Activated T-cell treated with anti-CD3 and anti-CD28 coated beads for 1 hour (primary cell): ENCODE data around the gene DYNC2I2.

Source experiments
- DNase-seq: peaks from one replicate; pipeline ENCODE4 v3.0.0-alpha.2; 2020; ENCODE audit warnings: low read depth

The DYNC2I2 gene

GRCh38 chr9:128636024-128636390, 20.6 kb downstream of the DYNC2I2 start:
- no peak for DNase-seq

GRCh38 chr9:128635266-128636023, 21.2 kb downstream of the DYNC2I2 start:
- no peak for DNase-seq

DNA sequence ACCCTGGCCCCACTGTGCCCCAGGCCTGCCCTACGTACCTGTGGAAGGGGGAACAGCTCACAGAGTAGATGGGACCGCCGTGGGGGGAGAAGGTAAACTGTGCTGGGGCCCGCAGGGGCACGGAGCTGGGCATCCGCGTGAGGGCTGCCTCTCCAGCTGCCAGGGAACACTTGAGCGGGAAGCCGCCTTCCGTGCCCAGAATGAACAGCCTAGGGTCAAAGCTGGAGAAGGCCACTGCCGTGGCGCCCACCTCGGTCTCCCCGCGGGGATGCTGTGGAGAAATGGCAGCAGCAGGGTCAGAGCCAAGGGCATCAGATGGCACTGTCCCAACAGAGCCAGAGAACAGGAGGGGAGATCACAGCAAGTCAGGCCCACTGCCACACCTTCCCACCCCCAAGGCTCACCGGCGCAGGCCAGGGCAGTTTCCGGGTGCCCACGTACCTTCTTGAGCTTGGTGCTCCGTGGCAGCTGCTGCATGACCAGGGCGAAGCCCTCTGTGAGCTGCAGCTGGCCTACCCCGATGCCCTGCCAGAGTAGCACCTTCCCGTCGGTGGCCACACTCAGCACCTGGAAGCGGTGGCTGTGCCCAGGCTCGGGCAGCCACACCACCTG, 21.9 kb downstream of the DYNC2I2 start:
- DNase-seq: no peak

DNA sequence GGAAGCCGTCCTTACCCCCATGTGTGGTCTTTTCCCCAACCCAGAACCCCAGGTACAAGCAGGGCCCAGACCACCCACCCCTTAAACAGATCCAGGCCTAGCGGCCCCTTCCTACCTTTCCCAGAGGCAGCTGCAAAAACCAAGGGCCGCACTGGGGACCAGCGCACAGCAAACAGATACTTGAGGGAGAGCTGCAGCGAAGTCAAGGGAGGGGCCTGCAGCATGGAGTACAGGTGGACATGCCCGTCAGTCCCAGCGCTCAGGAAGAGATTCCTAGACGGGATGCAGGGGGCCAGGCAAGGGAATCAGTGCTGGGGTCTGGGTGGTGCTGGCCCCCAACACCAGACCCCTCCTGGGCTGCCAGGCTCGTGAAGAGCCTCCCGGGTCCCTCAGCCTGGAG, 22.5 kb downstream of the DYNC2I2 start:
- DNase-seq: no peak

GRCh38 chr9:128633601-128634000, 23.0 kb downstream of the DYNC2I2 start:
- DNase-seq: no peak

DNA sequence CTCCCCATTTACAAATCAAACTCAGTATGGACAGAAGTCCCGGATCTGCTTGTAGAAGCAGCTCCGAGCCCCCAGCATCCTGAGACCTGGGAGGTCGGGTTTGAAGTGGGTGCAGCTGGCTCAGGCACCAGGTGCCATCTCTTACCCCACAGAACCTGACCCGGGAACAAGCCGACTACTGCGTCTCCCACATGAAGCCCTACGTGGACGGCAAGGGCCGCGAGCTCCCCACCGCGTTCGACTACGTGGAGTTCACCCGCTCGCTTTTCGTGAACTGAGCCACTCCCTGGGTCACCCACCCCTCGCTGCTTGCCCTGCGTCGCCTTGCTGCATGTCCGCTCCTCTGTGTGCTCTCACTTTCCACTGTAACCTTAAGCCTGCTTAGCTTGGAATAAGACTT, 23.6 kb downstream of the DYNC2I2 start:
- DNase-seq: no peak

- no peak for DNase-seq
These were observed 24.2 kb downstream of the DYNC2I2 start for GRCh38 chr9:128632486-128632885.

- no peak for DNase-seq
These were observed 24.6 kb downstream of the DYNC2I2 start for GRCh38 chr9:128632066-128632465.

GRCh38 chr9:128631636-128632035, 25.0 kb downstream of the DYNC2I2 start:
- DNase-seq: no peak

- DNase-seq: no peak
These were observed 26.6 kb downstream of the DYNC2I2 start for GRCh38 chr9:128629852-128630545.

- DNase-seq: no peak
These were observed 27.5 kb downstream of the DYNC2I2 start for GRCh38 chr9:128629136-128629535.

- no peak for DNase-seq
These were observed 28.1 kb downstream of the DYNC2I2 start for GRCh38 chr9:128628471-128629048.

DNA sequence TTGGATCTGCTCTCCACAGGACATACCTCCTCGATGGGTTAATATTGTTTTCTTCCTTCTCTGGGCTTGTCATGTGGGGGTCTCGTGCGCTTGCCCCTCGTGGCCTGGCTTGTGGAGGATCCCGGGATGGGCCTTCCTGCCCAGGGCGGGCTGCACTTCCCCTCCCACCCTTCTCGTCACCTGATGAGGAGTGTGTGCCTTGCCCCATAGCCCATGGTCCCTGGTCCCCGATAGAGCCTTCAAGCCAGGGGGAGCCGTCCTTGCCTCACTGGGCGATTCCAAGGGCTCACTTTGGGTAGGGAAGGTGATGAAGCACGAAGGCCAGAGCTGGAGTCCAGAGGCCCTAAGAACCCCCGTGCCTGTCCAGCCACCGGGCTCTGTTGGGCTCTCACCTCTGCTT, 28.7 kb downstream of the DYNC2I2 start:
- no peak for DNase-seq

- no peak for DNase-seq
These were observed 29.4 kb downstream of the DYNC2I2 start for GRCh38 chr9:128627127-128627715.

DNA sequence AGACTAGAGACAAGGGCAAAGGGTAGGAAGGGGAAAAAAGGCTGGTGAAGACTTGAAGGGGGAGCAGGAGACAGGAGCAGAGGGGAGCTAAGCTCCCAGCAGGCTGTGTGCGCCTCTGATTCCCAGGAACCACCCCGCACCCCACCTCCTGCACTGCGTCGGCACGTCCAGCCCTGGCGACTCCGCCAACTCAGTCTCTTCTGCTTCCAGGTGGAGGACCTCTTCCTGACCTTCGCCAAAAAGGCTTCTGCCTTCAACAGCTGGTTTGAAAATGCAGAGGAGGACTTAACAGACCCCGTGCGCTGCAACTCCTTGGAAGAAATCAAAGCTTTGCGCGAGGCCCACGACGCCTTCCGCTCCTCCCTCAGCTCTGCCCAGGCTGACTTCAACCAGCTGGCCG, 30.5 kb downstream of the DYNC2I2 start:
- DNase-seq: no peak

DNA sequence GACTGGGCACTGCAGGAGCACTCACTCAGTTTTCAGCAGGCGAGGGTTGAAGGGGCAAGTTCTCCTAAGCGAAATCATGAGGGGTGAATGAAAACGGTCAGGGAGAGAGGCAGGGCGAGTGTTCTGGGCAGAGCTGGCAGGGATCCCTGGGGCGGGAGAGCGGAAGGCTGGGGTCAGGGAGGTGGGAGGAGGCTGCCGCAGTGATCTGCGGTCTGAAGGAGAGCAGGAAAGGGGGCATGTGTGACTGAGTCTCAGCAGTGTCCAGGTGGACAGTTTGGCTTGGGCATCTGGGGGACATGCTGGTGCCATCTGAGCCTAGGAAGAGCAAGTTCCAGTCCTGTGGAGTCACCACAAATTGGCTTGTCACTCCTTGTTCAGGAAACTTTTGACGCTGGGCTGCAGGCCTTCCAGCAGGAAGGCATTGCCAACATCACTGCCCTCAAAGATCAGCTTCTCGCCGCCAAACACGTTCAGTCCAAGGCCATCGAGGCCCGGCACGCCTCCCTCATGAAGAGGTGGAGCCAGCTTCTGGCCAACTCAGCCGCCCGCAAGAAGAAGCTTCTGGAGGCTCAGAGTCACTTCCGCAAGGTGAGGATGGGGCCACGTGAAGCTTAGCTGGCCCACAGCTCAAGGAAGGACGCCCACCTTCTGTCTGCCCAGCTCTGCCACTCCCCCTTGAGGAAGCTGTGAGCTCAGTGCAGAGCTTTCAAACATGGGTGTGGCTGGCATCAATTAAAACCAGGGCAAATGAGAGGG, 31.1 kb downstream of the DYNC2I2 start:
- DNase-seq: no peak

DNA sequence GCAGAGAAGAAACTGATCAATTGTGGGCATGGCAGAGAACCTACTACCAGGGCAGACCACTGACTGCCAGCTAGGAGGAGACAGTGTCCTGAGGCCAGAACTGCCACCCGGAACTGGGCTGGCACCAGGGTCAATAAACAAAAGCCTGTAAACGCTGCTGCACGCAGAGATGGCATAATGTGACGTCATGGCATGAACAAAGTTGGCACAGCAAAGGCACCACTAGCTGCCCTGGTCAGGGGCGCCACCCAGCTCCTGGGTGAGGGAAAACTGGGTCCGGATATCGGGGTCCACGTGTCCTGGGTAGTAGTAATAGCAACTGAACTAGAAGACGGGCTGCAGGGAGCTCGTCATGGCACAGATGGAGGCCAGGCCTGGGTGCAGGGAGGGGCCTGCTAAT, 32.1 kb downstream of the DYNC2I2 start:
- no peak for DNase-seq

GRCh38 chr9:128621730-128622455, 34.8 kb downstream of the DYNC2I2 start:
- no peak for DNase-seq

DNA sequence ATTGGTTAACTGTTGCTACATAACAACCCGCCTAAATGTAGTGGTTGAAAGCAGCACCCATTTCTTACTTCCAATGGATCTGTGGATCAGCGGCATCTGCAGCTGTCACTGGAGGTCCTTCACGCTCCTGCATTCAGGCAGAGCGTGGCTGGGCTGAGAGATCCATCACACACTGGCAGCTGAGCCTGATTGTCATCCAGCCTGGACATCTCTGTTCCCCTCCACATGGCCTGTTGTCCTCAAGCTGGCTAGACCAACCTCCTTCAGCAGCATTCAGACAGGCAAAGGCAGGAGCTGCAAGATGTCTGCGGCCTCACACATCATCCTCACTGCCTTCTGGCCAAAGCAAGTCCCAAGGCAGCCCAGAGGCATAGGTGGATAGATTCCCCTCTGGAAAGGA, 36.9 kb downstream of the DYNC2I2 start:
- DNase-seq: no peak

DNA sequence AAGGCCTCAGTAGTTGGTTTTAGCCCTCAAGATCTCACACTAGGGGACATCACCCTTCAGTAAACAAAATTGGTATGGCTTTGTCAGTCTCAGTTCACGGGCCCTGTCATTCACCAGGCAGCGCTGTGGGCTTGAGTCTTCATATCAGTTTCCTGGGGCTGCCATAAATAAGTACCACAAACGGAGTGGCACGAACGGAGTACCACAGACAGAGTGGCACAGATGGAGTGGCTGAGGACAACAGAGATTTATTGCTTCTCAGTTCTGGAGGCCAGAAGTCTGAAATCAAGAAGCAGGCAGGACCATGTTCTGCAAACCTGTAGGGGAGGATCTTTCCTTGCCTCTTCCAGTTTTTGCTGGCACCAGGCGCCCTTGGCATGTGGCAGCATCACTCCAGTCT, 37.5 kb downstream of the DYNC2I2 start:
- no peak for DNase-seq

GRCh38 chr9:128617943-128618342, 38.7 kb downstream of the DYNC2I2 start:
- DNase-seq: no peak
